Stimulated activated CD4-positive, alpha-beta T cell treated with anti-CD3 and anti-CD28 coated beads, TNF-alpha, amount 100 ng/mL, for 48 hours (primary cell): ENCODE data around the gene MCCD1.

ENCODE experiments used
- DNase-seq, 3 donors: peaks; one replicate each; pipeline ENCODE4 v3.0.0-alpha.2; 2020; ENCODE audit warnings: low read depth in 3 of 3

MCCD1 gene

DNA sequence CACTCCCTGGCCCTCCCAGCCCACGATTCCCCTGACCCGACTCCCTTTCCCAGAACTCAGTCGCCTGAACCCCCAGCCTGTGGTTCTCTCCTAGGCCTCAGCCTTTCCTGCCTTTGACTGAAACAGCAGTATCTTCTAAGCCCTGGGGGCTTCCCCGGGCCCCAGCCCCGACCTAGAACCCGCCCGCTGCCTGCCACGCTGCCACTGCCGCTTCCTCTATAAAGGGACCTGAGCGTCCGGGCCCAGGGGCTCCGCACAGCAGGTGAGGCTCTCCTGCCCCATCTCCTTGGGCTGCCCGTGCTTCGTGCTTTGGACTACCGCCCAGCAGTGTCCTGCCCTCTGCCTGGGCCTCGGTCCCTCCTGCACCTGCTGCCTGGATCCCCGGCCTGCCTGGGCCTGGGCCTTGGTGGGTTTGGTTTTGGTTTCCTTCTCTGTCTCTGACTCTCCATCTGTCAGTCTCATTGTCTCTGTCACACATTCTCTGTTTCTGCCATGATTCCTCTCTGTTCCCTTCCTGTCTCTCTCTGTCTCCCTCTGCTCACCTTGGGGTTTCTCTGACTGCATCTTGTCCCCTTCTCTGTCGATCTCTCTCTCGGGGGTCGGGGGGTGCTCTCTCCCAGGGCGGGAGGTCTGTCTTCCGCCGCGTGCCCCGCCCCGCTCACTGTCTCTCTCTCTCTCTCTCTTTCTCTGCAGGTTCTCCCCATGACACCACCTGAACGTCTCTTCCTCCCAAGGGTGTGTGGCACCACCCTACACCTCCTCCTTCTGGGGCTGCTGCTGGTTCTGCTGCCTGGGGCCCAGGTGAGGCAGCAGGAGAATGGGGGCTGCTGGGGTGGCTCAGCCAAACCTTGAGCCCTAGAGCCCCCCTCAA is 43.5 kb downstream of the MCCD1 start, which contains the start of gene LTA:
TSS of gene LTA (plus strand) at position 249 of the 871 bp plus-strand sequence. CDS start at position 703, 454 bp downstream.
- peak in 2 of 3 donors; percentile 75 for DNase-seq

DNA sequence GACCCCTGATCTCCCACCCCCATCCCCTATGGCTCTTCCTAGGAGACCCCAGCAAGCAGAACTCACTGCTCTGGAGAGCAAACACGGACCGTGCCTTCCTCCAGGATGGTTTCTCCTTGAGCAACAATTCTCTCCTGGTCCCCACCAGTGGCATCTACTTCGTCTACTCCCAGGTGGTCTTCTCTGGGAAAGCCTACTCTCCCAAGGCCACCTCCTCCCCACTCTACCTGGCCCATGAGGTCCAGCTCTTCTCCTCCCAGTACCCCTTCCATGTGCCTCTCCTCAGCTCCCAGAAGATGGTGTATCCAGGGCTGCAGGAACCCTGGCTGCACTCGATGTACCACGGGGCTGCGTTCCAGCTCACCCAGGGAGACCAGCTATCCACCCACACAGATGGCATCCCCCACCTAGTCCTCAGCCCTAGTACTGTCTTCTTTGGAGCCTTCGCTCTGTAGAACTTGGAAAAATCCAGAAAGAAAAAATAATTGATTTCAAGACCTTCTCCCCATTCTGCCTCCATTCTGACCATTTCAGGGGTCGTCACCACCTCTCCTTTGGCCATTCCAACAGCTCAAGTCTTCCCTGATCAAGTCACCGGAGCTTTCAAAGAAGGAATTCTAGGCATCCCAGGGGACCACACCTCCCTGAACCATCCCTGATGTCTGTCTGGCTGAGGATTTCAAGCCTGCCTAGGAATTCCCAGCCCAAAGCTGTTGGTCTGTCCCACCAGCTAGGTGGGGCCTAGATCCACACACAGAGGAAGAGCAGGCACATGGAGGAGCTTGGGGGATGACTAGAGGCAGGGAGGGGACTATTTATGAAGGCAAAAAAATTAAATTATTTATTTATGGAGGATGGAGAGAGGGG is 44.7 kb downstream of the MCCD1 start:
- DNase-seq = no peak

- DNase-seq = no peak
Observed at GRCh38 chr6:31574106-31575061, 45.6 kb downstream of the MCCD1 start.

DNA sequence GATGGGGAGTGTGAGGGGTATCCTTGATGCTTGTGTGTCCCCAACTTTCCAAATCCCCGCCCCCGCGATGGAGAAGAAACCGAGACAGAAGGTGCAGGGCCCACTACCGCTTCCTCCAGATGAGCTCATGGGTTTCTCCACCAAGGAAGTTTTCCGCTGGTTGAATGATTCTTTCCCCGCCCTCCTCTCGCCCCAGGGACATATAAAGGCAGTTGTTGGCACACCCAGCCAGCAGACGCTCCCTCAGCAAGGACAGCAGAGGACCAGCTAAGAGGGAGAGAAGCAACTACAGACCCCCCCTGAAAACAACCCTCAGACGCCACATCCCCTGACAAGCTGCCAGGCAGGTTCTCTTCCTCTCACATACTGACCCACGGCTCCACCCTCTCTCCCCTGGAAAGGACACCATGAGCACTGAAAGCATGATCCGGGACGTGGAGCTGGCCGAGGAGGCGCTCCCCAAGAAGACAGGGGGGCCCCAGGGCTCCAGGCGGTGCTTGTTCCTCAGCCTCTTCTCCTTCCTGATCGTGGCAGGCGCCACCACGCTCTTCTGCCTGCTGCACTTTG is 46.7 kb downstream of the MCCD1 start, which contains the start of gene TNF:
TSS of gene TNF (plus strand) at position 231 of the 567 bp plus-strand sequence. CDS start at position 408, 177 bp downstream.
- DNase-seq = peak; percentile 77 to 85 (median 80)

DNA sequence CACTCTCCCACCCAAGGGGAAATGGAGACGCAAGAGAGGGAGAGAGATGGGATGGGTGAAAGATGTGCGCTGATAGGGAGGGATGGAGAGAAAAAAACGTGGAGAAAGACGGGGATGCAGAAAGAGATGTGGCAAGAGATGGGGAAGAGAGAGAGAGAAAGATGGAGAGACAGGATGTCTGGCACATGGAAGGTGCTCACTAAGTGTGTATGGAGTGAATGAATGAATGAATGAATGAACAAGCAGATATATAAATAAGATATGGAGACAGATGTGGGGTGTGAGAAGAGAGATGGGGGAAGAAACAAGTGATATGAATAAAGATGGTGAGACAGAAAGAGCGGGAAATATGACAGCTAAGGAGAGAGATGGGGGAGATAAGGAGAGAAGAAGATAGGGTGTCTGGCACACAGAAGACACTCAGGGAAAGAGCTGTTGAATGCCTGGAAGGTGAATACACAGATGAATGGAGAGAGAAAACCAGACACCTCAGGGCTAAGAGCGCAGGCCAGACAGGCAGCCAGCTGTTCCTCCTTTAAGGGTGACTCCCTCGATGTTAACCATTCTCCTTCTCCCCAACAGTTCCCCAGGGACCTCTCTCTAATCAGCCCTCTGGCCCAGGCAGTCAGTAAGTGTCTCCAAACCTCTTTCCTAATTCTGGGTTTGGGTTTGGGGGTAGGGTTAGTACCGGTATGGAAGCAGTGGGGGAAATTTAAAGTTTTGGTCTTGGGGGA is 47.4 kb downstream of the MCCD1 start:
- no peak for DNase-seq

- DNase-seq = no peak
Observed at GRCh38 chr6:31576897-31577578, 48.3 kb downstream of the MCCD1 start.

DNA sequence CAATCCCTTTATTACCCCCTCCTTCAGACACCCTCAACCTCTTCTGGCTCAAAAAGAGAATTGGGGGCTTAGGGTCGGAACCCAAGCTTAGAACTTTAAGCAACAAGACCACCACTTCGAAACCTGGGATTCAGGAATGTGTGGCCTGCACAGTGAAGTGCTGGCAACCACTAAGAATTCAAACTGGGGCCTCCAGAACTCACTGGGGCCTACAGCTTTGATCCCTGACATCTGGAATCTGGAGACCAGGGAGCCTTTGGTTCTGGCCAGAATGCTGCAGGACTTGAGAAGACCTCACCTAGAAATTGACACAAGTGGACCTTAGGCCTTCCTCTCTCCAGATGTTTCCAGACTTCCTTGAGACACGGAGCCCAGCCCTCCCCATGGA is 48.8 kb downstream of the MCCD1 start:
- no peak for DNase-seq

- DNase-seq = no peak
Observed at GRCh38 chr6:31578184-31579118, 49.7 kb downstream of the MCCD1 start.

DNA sequence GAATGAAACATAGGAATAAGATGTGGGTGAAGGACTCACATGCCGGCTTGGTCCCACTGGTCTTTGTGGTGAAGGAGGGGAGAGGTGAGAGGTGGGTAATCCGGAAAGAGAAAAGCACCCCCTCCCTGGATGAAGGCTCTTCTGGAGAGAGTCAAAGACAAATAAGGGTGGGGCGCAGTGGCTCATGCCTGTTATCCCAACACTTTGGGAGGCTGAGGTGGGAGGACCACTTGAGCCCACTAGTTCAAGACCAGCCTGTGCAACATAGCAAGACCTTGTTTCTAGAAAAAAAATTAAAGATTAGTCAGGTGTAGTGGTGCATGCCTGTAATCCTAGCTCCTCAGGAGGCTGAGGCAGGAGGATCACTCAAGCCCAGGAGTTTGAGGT is 50.4 kb downstream of the MCCD1 start:
- DNase-seq = no peak
